Testis (tissue), 2 donors: ENCODE results near the gene EIF1.
"Not testable (repeated sequence)": the region's sequence is repeated elsewhere in the genome, so short reads cannot be mapped to it uniquely, and the experiment has no call there.

Experiments used
- POLR2A ChIP-seq: fragments of 450-650 bp; IDR thresholded peaks from one replicate; pipeline ENCODE4 v1.6.1; 2017; ENCODE audit warnings: antibody characterized with exemption, mild to moderate bottlenecking, moderate library complexity
- TF ChIP-seq, protein P1 (sequence below), 3 experiments: fragments of 450-650 bp in 2 of 3; fragments of 200-600 bp in 1 of 3; sonication (generic) in 1 of 3; IDR thresholded peaks; one replicate each; pipeline ENCODE4 v1.5.1; 2016 to 2019; ENCODE audit warnings: antibody characterized with exemption in 3 of 3, mild to moderate bottlenecking in 2 of 3, moderate library complexity in 1 of 3

DNA sequence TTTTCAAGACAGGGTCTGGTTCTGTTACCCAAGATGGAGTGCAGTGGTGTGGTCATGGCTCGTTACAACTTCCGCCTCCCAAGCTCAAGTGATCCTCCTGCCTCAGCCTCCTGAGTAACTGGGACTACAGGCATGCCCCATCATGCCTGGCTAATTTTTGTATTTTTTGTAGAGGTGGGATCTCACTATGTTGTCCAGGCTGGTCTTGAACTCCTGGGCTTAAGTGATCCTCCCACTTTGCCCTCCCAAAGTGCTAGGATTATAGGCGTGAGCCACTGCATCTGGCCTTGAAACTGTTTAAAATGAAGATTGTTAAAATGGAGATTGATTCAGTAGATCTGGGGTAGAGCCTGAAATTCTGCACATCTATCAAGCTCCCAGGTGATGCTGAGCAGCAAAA, 12.2 kb downstream of the EIF1 start:
- TF ChIP-seq, protein P1, sequence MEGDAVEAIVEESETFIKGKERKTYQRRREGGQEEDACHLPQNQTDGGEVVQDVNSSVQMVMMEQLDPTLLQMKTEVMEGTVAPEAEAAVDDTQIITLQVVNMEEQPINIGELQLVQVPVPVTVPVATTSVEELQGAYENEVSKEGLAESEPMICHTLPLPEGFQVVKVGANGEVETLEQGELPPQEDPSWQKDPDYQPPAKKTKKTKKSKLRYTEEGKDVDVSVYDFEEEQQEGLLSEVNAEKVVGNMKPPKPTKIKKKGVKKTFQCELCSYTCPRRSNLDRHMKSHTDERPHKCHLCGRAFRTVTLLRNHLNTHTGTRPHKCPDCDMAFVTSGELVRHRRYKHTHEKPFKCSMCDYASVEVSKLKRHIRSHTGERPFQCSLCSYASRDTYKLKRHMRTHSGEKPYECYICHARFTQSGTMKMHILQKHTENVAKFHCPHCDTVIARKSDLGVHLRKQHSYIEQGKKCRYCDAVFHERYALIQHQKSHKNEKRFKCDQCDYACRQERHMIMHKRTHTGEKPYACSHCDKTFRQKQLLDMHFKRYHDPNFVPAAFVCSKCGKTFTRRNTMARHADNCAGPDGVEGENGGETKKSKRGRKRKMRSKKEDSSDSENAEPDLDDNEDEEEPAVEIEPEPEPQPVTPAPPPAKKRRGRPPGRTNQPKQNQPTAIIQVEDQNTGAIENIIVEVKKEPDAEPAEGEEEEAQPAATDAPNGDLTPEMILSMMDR (IDR thresholded peaks at IDR 0.05): not testable (repeated sequence)
- TF ChIP-seq POLR2A: not testable (repeated sequence)
